GM10248 (cell line): ENCODE measurements around the gene IGSF10.

Source experiments
- CTCF ChIA-PET: fragments of 300-600 bp; sonication (Branson Sonifier 250); formaldehyde crosslinking; extraction: SDS; loops from one replicate; lab custom pipeline; 2021; ENCODE audit warnings: antibody characterized with exemption; lab: Yijun Ruan, JAX
- POLR2A ChIA-PET: fragments of 350-650 bp; sonication (Branson Sonifier 250); formaldehyde crosslinking; extraction: SDS; loops from one replicate; lab custom pipeline; 2020; ENCODE audit warnings: antibody characterized with exemption; lab: Yijun Ruan, JAX
- DNase-seq: peaks from one replicate; pipeline ENCODE4 v3.0.0; 2012; ENCODE audit errors: extremely low spot score
- CTCF ChIP-seq: IDR thresholded peaks from 2 replicates; pipeline ENCODE4 v1.5.1; 2012; ENCODE audit warnings: mild to moderate bottlenecking, low read depth; ENCODE audit errors: extremely low read depth, missing control alignments, control extremely low read depth

Gene IGSF10

GRCh38 chr3:151467069-151467468 is 6.2 kb upstream of the IGSF10 start:
- no peak for DNase-seq
- ChIA-PET CTCF (interaction anchor here (0.7 to 4.3 kb wide), 12 partner anchors 9 to 451 kb away, joined by 3 to 41 read pairs (median 16); no protein-coding TSS in a partner anchor), POLR2A (interaction anchor here (0.5 kb wide), 1 partner anchor 704 kb away, joined by 3 read pairs; the partner anchor contains the start of gene SIAH2)
- TF ChIP-seq CTCF = no peak

- ChIA-PET POLR2A (no interaction called here), CTCF (interaction anchor here (1.5 kb wide), 1 partner anchor 23 kb away, joined by 4 read pairs; no protein-coding TSS in a partner anchor)
- TF ChIP-seq CTCF = no peak
- DNase-seq = no peak
Observed at GRCh38 chr3:151462991-151463390, 2.1 kb upstream of the IGSF10 start.

- POLR2A ChIA-PET = no interaction called here
- DNase-seq = no peak
- TF ChIP-seq CTCF = no peak
- CTCF ChIA-PET = interaction anchor here (1.5 kb wide), 1 partner anchor 23 kb away, joined by 4 read pairs; no protein-coding TSS in a partner anchor
Observed at GRCh38 chr3:151462278-151462780, 1.5 kb upstream of the IGSF10 start.

GRCh38 chr3:151460228-151460627 is 633 bp downstream of the IGSF10 start:
- CTCF ChIA-PET = interaction anchor here (0.8 to 4.9 kb wide), 4 partner anchors 8 to 292 kb away, joined by 3 to 32 read pairs (median 4); no protein-coding TSS in a partner anchor
- no peak for DNase-seq
- POLR2A ChIA-PET = no interaction called here
- no peak for TF ChIP-seq CTCF

- no peak for DNase-seq
- ChIA-PET POLR2A (no interaction called here), CTCF (interaction anchor here (0.8 to 4.9 kb wide), 3 partner anchors 9 to 293 kb away, joined by 3 to 32 read pairs (median 4); no protein-coding TSS in a partner anchor)
- TF ChIP-seq CTCF = no peak
Observed at GRCh38 chr3:151459358-151459757, 1.5 kb downstream of the IGSF10 start.

GRCh38 chr3:151456065-151456464 is 4.8 kb downstream of the IGSF10 start:
- DNase-seq = no peak
- ChIA-PET CTCF (interaction anchor here (1.0 to 4.9 kb wide), 2 partner anchors 12 to 25 kb away, joined by 3 to 32 read pairs; no protein-coding TSS in a partner anchor), POLR2A (no interaction called here)
- no peak for TF ChIP-seq CTCF

GRCh38 chr3:151452841-151453240 is 8.0 kb downstream of the IGSF10 start:
- TF ChIP-seq CTCF = no peak
- DNase-seq = no peak
- ChIA-PET CTCF (no interaction called here), POLR2A (no interaction called here)
